Tibial artery (tissue), 4 donors: ENCODE measurements around the gene SAYSD1.
"Not testable (repeated sequence)": the region's sequence is repeated elsewhere in the genome, so short reads cannot be mapped to it uniquely, and the experiment has no call there.

Experiments used
- DNase-seq, 2 donors: peaks; one replicate each; pipeline ENCODE4 v3.0.0-alpha.2; 2019
- H3K27ac ChIP-seq, 2 donors: fragments of 200-600 bp; sonication (generic) in 1 of 2; 1 replicate in 1 of 2; 2 replicates in 1 of 2; pipeline ENCODE4 v1.5.1; 2018 to 2019; ENCODE audit warnings: mild to moderate bottlenecking in 1 of 2
- H3K27me3 ChIP-seq, 2 donors: fragments of 200-600 bp; sonication (generic) in 1 of 2; one replicate each; pipeline versions ENCODE4 v1.5.1 to v1.6.0; 2016 to 2019
- H3K36me3 ChIP-seq, 3 donors: fragments of 200-600 bp; sonication (generic) in 2 of 3; one replicate each; pipeline ENCODE4 v1.5.1; 2016 to 2019; ENCODE audit warnings: mild to moderate bottlenecking in 2 of 3
- H3K4me1 ChIP-seq, 4 donors: fragments of 200-600 bp; sonication (generic) in 2 of 4; 1 replicate in 3 of 4; 2 replicates in 1 of 4; pipeline ENCODE4 v1.5.1; 2016 to 2019
- H3K4me3 ChIP-seq, 2 donors: fragments of 200-600 bp; sonication (generic) in 1 of 2; 1 replicate in 1 of 2; 2 replicates in 1 of 2; pipeline ENCODE4 v1.5.1; 2018 to 2019; ENCODE audit warnings: mild to moderate bottlenecking in 2 of 2
- H3K9me3 ChIP-seq, 3 donors: fragments of 200-600 bp; sonication (generic) in 1 of 3; one replicate each; pipeline ENCODE4 v1.5.1; 2016 to 2019
- intact Hi-C: fragments of 100-400 bp; cut with DNase I; formaldehyde crosslinking; loops from one replicate; pipeline ENCODE4 v1.15.0; 2023; ENCODE audit warnings: low total_unique reads
- TF ChIP-seq, protein P1 (sequence below), 2 experiments: fragments of 200-600 bp in 1 of 2; fragments of 450-650 bp in 1 of 2; IDR thresholded peaks; one replicate each; pipeline ENCODE4 v1.5.1; 2017 to 2019; ENCODE audit warnings: antibody characterized with exemption in 2 of 2, mild to moderate bottlenecking in 1 of 2, moderate library complexity in 1 of 2

The SAYSD1 gene

GRCh38 chr6:39137245-39137644 is 22.3 kb upstream of the SAYSD1 start:
- no peak for DNase-seq

GRCh38 chr6:39136207-39136606 is 21.2 kb upstream of the SAYSD1 start:
- H3K4me3 ChIP-seq, H3K4me1 ChIP-seq, DNase-seq, H3K27me3 ChIP-seq, intact Hi-C loops, H3K27ac ChIP-seq, H3K36me3 ChIP-seq: not testable (repeated sequence)
- peaks cover 0 to 16% (median 7%) of the 10 kb centered on the region in 3 donors for H3K9me3 ChIP-seq

More at GRCh38 chr6:39137245-39137644, 22.3 kb upstream of the SAYSD1 start:
- TF ChIP-seq, protein P1, sequence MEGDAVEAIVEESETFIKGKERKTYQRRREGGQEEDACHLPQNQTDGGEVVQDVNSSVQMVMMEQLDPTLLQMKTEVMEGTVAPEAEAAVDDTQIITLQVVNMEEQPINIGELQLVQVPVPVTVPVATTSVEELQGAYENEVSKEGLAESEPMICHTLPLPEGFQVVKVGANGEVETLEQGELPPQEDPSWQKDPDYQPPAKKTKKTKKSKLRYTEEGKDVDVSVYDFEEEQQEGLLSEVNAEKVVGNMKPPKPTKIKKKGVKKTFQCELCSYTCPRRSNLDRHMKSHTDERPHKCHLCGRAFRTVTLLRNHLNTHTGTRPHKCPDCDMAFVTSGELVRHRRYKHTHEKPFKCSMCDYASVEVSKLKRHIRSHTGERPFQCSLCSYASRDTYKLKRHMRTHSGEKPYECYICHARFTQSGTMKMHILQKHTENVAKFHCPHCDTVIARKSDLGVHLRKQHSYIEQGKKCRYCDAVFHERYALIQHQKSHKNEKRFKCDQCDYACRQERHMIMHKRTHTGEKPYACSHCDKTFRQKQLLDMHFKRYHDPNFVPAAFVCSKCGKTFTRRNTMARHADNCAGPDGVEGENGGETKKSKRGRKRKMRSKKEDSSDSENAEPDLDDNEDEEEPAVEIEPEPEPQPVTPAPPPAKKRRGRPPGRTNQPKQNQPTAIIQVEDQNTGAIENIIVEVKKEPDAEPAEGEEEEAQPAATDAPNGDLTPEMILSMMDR (IDR thresholded peaks at IDR 0.05), result no peak
- Histone ChIP-seq H3K27ac (no peak overlapping the region), H3K4me3 (no peak overlapping the region), H3K9me3 (peaks cover 0 to 16% (median 7%) of the 10 kb centered on the region in 3 donors), H3K27me3 (no peaks in the 10 kb centered on the region), H3K36me3 (no peaks in the 10 kb centered on the region), H3K4me1 (no peaks in the 10 kb centered on the region)
- intact Hi-C loops, result no loop called here

GRCh38 chr6:39134761-39135160 is 19.8 kb upstream of the SAYSD1 start:
- H3K4me3 ChIP-seq, H3K27me3 ChIP-seq, H3K36me3 ChIP-seq, H3K4me1 ChIP-seq, DNase-seq, H3K27ac ChIP-seq, intact Hi-C loops: not testable (repeated sequence)
- peaks cover 0 to 16% (median 7%) of the 10 kb centered on the region in 3 donors for H3K9me3 ChIP-seq

GRCh38 chr6:39130691-39131090 is 15.7 kb upstream of the SAYSD1 start:
- H3K4me1 ChIP-seq, result no peaks in the 10 kb centered on the region
- H3K9me3 ChIP-seq, result no peaks in the 10 kb centered on the region
- no peak overlapping the region for H3K4me3 ChIP-seq
- DNase-seq, result no peak
- TF ChIP-seq, protein P1 (IDR thresholded peaks at IDR 0.05), result no peak
- no peak overlapping the region for H3K27ac ChIP-seq
- no peaks in the 10 kb centered on the region for H3K27me3 ChIP-seq
- intact Hi-C loops, result no loop called here
- H3K36me3 ChIP-seq, result no peaks in the 10 kb centered on the region

DNA sequence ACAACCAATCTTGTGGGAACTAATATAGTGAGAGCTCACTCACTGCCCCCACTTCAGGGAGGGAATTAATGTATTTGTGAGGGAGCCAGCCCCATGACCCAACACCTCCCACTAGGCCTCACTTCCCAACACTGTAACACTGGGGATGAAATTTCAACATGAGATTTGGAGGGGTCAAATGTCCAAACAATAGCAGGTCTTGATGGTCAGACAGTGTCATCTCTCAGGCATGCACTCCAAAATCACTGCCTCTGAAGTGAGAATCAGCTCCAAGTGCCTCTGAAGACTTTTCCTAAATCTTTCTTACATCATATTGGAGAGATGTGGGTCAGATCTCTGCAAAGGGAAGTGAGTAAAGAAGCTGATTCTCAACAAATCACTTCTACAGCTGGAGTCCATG is 13.8 kb upstream of the SAYSD1 start:
- intact Hi-C loops, result no loop called here
- no peak overlapping the region for H3K4me3 ChIP-seq
- H3K27me3 ChIP-seq, result no peaks in the 10 kb centered on the region
- no peaks in the 10 kb centered on the region for H3K9me3 ChIP-seq
- TF ChIP-seq, protein P1 (IDR thresholded peaks at IDR 0.05), result no peak
- H3K27ac ChIP-seq, result no peak overlapping the region
- no peak for DNase-seq
- no peaks in the 10 kb centered on the region for H3K36me3 ChIP-seq
- no peaks in the 10 kb centered on the region for H3K4me1 ChIP-seq

DNA sequence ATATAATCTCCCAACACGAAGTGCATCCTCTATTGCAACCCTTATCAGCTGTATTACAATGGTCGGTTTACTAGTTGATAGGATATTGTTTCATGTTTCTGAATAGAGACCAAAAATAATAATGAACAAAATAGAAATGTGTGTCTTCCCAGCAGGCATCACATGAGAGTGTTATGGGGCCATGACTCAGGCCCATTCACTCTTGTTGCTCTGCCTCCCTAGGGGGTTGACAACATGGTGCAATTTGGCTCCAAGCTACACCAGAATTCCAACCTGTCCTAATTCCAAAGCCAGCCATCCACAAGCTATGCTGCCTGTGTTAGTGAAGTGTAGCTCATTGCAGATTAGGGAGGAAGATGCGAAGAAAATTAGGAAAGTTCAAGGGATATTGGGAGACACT is 13.1 kb upstream of the SAYSD1 start:
- peak in 1 of 2 donors; percentile 67 for DNase-seq
- no peaks in the 10 kb centered on the region for H3K36me3 ChIP-seq
- intact Hi-C loops, result no loop called here
- H3K27me3 ChIP-seq, result no peaks in the 10 kb centered on the region
- no peak overlapping the region for H3K4me3 ChIP-seq
- H3K4me1 ChIP-seq, result no peaks in the 10 kb centered on the region
- H3K9me3 ChIP-seq, result no peaks in the 10 kb centered on the region
- H3K27ac ChIP-seq, result no peak overlapping the region
- TF ChIP-seq, protein P1 (IDR thresholded peaks at IDR 0.05), result no peak

DNA sequence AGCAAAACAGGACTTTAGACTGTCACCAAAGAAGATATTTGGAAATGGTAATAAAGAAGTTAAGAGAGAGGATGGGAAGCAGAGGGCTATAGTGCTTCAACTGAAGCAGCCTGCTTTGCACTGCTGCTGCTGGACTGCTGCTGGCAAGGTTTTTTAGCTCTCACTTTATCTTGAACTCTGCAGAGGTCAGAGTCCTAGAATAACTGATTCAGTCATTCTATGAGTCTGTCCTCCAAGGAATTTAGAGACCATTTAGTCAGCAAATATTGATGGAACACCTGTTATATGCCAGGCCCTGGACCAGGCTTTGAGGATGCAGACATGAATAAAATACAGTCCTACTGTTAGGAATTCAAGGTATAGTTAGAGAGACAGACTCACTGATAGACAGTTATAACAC is 9.1 kb upstream of the SAYSD1 start:
- no peak for DNase-seq
- Histone ChIP-seq H3K36me3 (no peaks in the 10 kb centered on the region), H3K4me3 (no peak overlapping the region), H3K27ac (no peak overlapping the region), H3K27me3 (no peaks in the 10 kb centered on the region), H3K9me3 (no peaks in the 10 kb centered on the region), H3K4me1 (no peaks in the 10 kb centered on the region)
- TF ChIP-seq, protein P1 (IDR thresholded peaks at IDR 0.05), result no peak
- intact Hi-C loops, result no loop called here
